SKM-1 (cell line): Measurements from ENCODE around the gene DEDD2.

Experiments used
- DNase-seq: peaks from one replicate; lab custom pipeline; 2025; ENCODE audit not compliant: unreplicated experiment; lab: John Stamatoyannopoulos, UW

Gene DEDD2

GRCh38 chr19:42149447-42150202 lies 67.9 kb downstream of the DEDD2 start:
- no peak for DNase-seq
